NCI-H2107 treated with DMSO at 0.1 percent for 48 hours (cell line): ENCODE results near the gene OGDH.

ENCODE experiments used
- DNase-seq: peaks from one replicate; lab custom pipeline; 2025; ENCODE audit not compliant: unreplicated experiment; lab: John Stamatoyannopoulos, UW

The OGDH gene

DNA sequence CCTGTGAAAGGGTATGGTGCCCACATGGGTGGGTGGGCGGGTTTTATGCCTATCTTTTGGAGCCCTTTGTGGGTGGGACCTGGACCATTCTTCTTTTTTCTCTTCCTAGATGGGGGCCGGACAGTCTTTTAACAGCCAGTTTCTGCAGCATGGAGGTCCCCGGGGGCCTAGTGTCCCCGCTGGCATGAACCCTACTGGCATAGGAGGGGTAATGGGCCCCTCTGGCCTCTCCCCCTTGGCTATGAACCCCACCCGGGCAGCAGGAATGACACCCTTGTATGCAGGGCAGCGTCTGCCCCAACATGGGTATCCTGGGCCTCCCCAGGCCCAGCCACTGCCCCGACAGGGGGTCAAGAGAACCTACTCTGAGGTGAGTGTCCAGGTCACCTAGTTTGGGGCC, 151.3 kb downstream of the OGDH start:
- no peak for DNase-seq
